Esophagus muscularis mucosa (tissue), 4 donors: ENCODE measurements around the gene CLCA2. TPM values are rescaled to one million over a fixed set of nuclear protein-coding genes. Genes with fewer than 3 reads are reported as not detected.

ENCODE experiments used
- DNase-seq: peaks from one replicate; pipeline ENCODE4 v3.0.0-alpha.2; 2017; ENCODE audit errors: extremely low spot score
- H3K27ac ChIP-seq, 4 donors: fragments of 200-600 bp; sonication (generic); replicated peaks in 1 of 4; 1 replicate in 3 of 4; 2 replicates in 1 of 4; pipeline ENCODE4 v1.5.1; 2016 to 2019; ENCODE audit warnings: mild to moderate bottlenecking in 1 of 4
- H3K27me3 ChIP-seq, 4 donors: fragments of 200-600 bp; sonication (generic); one replicate each; pipeline versions ENCODE4 v1.5.1 to v1.6.0; 2016 to 2019
- H3K36me3 ChIP-seq, 4 donors: fragments of 200-600 bp; sonication (generic); one replicate each; pipeline ENCODE4 v1.5.1; 2016 to 2019
- H3K4me1 ChIP-seq, 4 donors: fragments of 200-600 bp; sonication (generic); one replicate each; pipeline ENCODE4 v1.5.1; 2016 to 2019
- H3K4me3 ChIP-seq, 4 donors: fragments of 200-600 bp; sonication (generic); 1 replicate in 2 of 4; 2 replicates in 2 of 4; pipeline ENCODE4 v1.5.1; 2016 to 2019; ENCODE audit warnings: mild to moderate bottlenecking in 4 of 4, moderate library complexity in 1 of 4
- H3K9me3 ChIP-seq, 4 donors: fragments of 200-600 bp; sonication (generic); 1 replicate in 3 of 4; 2 replicates in 1 of 4; pipeline ENCODE4 v1.5.1; 2016 to 2019
- EP300 ChIP-seq: sonication (generic); formaldehyde crosslinking; IDR thresholded peaks from one replicate; pipeline ENCODE4 v1.6.1; 2017; ENCODE audit warnings: antibody characterized with exemption
- POLR2A ChIP-seq: fragments of 450-650 bp; IDR thresholded peaks from one replicate; pipeline ENCODE4 v1.6.1; 2017; ENCODE audit warnings: antibody characterized with exemption, moderate library complexity, mild to moderate bottlenecking, low read depth
- POLR2AphosphoS5 ChIP-seq, 2 donors: sonication (generic); formaldehyde crosslinking; IDR thresholded peaks; one replicate each; pipeline ENCODE4 v1.6.1; 2017; ENCODE audit warnings: antibody characterized with exemption in 2 of 2
- WGBS: methylation state at CpG from one replicate; pipeline ENCODE4 v1.1.5; 2018; 5-methylcytosine and 5-hydroxymethylcytosine counted together
- intact Hi-C: fragments of 100-400 bp; cut with DNase I; formaldehyde crosslinking; loops from one replicate; pipeline ENCODE4 v1.15.1; 2023
- total RNA-seq, 4 donors: library from RNA; depleted of rRNA; stranded (reverse); fragments of >200 nt; gene quantifications; one replicate each; pipeline versions ENCODE4 v1.1.0 to v1.2.1, GENCODE V29; 2016
- TF ChIP-seq, protein P1 (sequence below), 3 experiments: fragments of 200-600 bp in 2 of 3; fragments of 450-650 bp in 1 of 3; sonication (generic) in 2 of 3; IDR thresholded peaks; one replicate each; pipeline ENCODE4 v1.5.1; 2017 to 2019; ENCODE audit warnings: antibody characterized with exemption in 3 of 3, mild to moderate bottlenecking in 2 of 3, moderate library complexity in 1 of 3

The CLCA2 gene
- total RNA-seq, 4 donors from 2014 or later = not detected

DNA sequence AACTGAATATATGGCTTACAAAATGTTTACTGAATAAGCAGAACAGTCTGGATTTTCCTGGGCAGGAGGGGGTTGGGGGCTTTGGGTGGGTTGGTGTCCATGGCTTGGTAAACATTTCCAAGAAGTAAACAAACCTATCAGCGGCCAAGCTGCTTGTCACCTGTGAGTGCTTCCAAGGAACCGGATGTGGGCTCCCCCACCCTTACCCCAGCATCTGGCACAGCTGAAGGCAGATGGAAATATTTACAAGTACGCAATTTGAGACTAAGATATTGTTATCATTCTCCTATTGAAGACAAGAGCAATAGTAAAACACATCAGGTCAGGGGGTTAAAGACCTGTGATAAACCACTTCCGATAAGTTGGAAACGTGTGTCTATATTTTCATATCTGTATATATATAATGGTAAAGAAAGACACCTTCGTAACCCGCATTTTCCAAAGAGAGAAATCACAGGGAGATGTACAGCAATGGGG lies 44.6 kb downstream of the CLCA2 start, which contains the start of gene CLCA1:
CLCA1 (plus strand) TSS at position 427 of the 477 bp plus-strand sequence; CDS start at position 472, 45 bp downstream.
- Histone ChIP-seq H3K4me3 (no peak within 1 kb of the TSS), H3K4me1 (no peaks in the 10 kb centered on the region), H3K27me3 (no peaks in the 10 kb centered on the region), H3K36me3 (no peaks in the 10 kb centered on the region), H3K27ac (no peak within 1 kb of the TSS), H3K9me3 (no peaks in the 10 kb centered on the region)
- intact Hi-C loops = no loop called here
- no peak for DNase-seq
- 74% methylated on average over 7 of the region's 7 CpGs for WGBS
- TF ChIP-seq EP300 (no peak), POLR2A (no peak), POLR2AphosphoS5 (IDR thresholded peaks at IDR 0.05) (no peak)
- TF ChIP-seq, protein P1, sequence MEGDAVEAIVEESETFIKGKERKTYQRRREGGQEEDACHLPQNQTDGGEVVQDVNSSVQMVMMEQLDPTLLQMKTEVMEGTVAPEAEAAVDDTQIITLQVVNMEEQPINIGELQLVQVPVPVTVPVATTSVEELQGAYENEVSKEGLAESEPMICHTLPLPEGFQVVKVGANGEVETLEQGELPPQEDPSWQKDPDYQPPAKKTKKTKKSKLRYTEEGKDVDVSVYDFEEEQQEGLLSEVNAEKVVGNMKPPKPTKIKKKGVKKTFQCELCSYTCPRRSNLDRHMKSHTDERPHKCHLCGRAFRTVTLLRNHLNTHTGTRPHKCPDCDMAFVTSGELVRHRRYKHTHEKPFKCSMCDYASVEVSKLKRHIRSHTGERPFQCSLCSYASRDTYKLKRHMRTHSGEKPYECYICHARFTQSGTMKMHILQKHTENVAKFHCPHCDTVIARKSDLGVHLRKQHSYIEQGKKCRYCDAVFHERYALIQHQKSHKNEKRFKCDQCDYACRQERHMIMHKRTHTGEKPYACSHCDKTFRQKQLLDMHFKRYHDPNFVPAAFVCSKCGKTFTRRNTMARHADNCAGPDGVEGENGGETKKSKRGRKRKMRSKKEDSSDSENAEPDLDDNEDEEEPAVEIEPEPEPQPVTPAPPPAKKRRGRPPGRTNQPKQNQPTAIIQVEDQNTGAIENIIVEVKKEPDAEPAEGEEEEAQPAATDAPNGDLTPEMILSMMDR (IDR thresholded peaks at IDR 0.05) = no peak

DNA sequence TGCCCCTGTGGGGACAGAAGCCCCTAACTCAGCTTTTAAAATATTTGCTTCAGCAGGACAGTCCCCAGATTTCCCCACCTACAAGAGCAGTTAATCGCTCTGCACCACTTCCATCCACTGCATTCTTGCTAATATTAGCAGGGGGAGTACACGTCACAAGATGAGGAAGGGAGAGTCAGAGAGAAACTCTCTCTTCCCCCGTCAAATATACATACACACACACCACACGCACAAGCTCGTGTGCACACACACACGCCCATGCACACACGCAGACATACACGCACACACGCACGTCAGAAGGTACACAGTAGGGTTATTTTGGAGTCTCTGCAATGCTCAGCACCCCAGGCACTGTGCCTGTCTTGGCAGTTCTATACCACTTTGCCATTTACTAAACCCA lies 46.9 kb downstream of the CLCA2 start:
- Histone ChIP-seq H3K36me3 (no peaks in the 10 kb centered on the region), H3K4me1 (no peaks in the 10 kb centered on the region), H3K27ac (no peak overlapping the region), H3K4me3 (no peak overlapping the region), H3K27me3 (no peaks in the 10 kb centered on the region), H3K9me3 (no peaks in the 10 kb centered on the region)
- intact Hi-C loops = loop anchor here (5.0 to 10.0 kb wide), 2 partner anchors 36 to 614 kb away; no protein-coding TSS in a partner anchor
- whole genome bisulfite sequencing = 90% methylated on average over 10 of the region's 10 CpGs
- DNase-seq = no peak
- TF ChIP-seq POLR2AphosphoS5 (IDR thresholded peaks at IDR 0.05) (no peak), POLR2A (no peak), EP300 (no peak)
- TF ChIP-seq, protein P1 (IDR thresholded peaks at IDR 0.05) = no peak

DNA sequence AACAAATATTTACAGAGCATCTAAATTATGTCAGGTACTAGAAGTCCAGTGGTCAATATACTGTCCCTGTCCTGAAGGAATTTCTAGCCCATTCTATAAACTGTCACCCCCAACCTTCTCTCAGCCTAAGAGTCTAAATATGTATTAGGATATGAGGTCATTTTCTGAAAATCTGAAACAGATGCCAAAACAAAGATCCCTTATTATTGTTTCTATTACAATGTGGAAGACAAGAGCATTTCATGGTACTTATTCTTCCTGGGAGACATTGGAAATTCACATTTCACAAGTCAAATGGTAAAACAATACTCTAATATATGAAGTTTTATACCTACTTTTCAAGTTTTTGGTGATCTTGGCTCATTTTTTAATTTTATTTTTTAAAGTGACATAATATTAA lies 47.3 kb downstream of the CLCA2 start:
- H3K4me3 ChIP-seq = no peak overlapping the region
- no peak overlapping the region for H3K27ac ChIP-seq
- H3K36me3 ChIP-seq = no peaks in the 10 kb centered on the region
- no peaks in the 10 kb centered on the region for H3K4me1 ChIP-seq
- intact Hi-C loops = loop anchor here (5.0 to 10.0 kb wide), 2 partner anchors 36 to 614 kb away; no protein-coding TSS in a partner anchor
- H3K27me3 ChIP-seq = no peaks in the 10 kb centered on the region
- TF ChIP-seq, protein P1 (IDR thresholded peaks at IDR 0.05) = no peak
- TF ChIP-seq POLR2AphosphoS5 (IDR thresholded peaks at IDR 0.05) (no peak), EP300 (no peak), POLR2A (no peak)
- no peaks in the 10 kb centered on the region for H3K9me3 ChIP-seq
- no peak for DNase-seq

DNA sequence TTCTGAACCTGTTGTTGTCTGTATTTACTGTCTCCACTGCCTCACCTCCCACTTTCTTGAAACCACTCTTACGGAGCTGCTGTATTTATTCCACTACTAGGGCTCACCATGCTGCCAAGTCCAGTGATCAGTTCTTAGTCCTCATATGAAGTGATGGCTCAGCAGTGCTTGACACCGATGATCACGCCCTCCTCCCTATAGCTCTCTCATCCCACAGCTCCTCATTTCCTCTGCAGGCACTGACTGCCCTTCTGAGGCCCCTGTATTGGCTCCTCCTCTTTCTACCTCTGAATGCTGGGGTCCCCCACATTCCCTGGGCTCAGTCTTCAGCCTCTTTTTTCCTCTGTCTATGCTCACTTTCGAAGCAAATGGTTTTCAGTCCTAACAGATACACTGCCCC lies 48.2 kb downstream of the CLCA2 start:
- WGBS = 63% methylated on average over 4 of the region's 4 CpGs
- H3K4me1 ChIP-seq = no peaks in the 10 kb centered on the region
- H3K36me3 ChIP-seq = no peaks in the 10 kb centered on the region
- TF ChIP-seq POLR2AphosphoS5 (IDR thresholded peaks at IDR 0.05) (no peak), EP300 (no peak), POLR2A (no peak)
- TF ChIP-seq, protein P1 (IDR thresholded peaks at IDR 0.05) = no peak
- DNase-seq = no peak
- H3K9me3 ChIP-seq = no peaks in the 10 kb centered on the region
- intact Hi-C loops = loop anchor here (5.0 to 10.0 kb wide), 2 partner anchors 35 to 613 kb away; no protein-coding TSS in a partner anchor
- H3K27ac ChIP-seq = no peak overlapping the region
- H3K4me3 ChIP-seq = no peak overlapping the region
- no peaks in the 10 kb centered on the region for H3K27me3 ChIP-seq

DNA sequence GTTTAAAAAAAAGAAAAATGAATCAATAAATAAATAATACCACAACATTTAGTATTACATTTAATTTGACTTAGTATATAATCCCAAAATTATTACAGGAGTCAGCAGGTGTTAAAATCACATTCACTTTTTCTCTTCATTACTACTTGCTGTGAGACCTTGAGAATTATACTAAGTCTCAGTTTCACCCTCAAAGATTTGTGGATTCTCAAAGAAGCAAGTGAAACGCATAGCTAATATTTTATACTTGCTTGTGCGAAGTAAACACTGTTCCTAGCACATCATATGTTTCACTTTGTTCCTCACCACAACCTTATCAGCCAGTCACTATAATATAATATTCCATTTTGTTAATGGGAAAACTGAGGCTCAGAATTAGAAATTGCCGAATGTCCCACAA lies 48.8 kb downstream of the CLCA2 start:
- TF ChIP-seq, protein P1 (IDR thresholded peaks at IDR 0.05) = no peak
- TF ChIP-seq POLR2AphosphoS5 (IDR thresholded peaks at IDR 0.05) (no peak), POLR2A (no peak), EP300 (no peak)

More for the DNA sequence above, 48.8 kb downstream of the CLCA2 start:
- no peaks in the 10 kb centered on the region for H3K9me3 ChIP-seq
- DNase-seq = no peak
- no peak overlapping the region for H3K27ac ChIP-seq
- no peaks in the 10 kb centered on the region for H3K4me1 ChIP-seq
- no peaks in the 10 kb centered on the region for H3K27me3 ChIP-seq
- H3K36me3 ChIP-seq = no peaks in the 10 kb centered on the region
- WGBS = 61% methylated on average over 3 of the region's 3 CpGs
- H3K4me3 ChIP-seq = no peak overlapping the region
- intact Hi-C loops = loop anchor here (5.0 to 10.0 kb wide), 2 partner anchors 35 to 612 kb away; no protein-coding TSS in a partner anchor
